ENCODE results near the gene SPAG8.

The SPAG8 gene

DNA sequence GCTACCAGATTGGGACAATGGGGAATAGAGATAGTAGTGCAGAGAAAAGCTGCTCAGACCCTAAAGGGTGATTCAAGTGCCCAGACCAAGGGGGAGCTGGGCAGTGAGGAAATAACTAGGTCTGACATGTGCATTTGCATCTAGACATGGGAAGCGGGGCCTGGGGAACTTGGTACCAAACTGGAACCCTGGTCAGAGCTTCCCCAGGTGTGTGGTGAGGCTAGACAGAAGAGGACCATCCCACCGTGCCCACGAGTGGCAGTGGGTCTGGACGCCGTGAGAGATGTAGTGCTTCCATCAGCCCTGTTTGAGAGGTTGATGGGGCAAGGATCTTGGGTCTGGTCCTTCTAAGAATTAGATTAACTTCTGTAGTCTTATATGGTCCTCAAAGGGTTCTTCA is 24.5 kb upstream of the SPAG8 start:
- DNase-seq, result no peak

DNA sequence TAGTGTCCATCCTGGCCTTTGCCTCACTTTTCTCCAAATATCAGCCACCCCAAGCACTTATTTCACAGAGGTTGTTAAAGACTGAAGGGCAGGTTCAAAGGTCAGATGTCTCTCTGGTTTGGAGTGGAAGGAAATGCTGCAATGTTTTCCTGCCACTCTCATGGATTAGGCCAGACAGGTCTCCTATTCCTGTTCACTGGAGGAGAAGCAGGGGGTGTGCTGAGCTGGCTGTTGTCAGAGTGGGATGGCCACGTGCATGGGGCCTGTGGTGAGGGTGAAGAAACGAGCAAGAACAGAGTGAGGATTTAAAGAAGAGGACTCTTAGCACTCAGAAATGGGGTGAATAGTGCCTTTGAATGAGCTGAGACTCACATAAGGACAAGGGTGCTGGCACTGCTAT is 23.7 kb upstream of the SPAG8 start:
- peak; percentile 38 for DNase-seq

- DNase-seq, result no peak
Observed at GRCh38 chr9:35835216-35835632, 23.2 kb upstream of the SPAG8 start.

GRCh38 chr9:35834260-35835215 is 22.5 kb upstream of the SPAG8 start:
- no peak for DNase-seq

- no peak for DNase-seq
Observed at GRCh38 chr9:35832814-35833213, 20.8 kb upstream of the SPAG8 start.

- DNase-seq, result no peak
Observed at GRCh38 chr9:35831040-35831439, 19.0 kb upstream of the SPAG8 start.

DNA sequence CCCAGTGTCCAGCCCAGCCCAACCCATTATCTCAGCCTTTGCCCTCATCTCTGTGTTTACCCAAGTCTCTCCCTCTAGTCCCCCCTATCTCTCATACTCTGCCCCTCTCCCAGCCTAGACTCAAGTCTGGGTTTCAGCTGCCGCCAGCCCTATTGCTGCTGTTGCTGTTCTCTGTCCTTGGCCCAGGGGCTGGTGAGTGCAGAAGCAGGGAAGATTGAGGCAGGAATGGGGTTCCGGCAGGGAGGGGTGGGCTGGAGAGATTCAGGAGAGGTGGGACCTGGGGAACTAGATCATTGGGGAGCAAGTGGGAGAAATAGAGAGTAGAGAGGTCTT is 17.7 kb upstream of the SPAG8 start:
- peak; percentile 41 for DNase-seq

- DNase-seq, result no peak
Observed at GRCh38 chr9:35829084-35829763, 17.2 kb upstream of the SPAG8 start, which contains the start of gene TMEM8B. Gene TMEM8B, plus strand, starts transcription at chr9:35829228. Its CDS starts 220 bp downstream, at chr9:35829448.

DNA sequence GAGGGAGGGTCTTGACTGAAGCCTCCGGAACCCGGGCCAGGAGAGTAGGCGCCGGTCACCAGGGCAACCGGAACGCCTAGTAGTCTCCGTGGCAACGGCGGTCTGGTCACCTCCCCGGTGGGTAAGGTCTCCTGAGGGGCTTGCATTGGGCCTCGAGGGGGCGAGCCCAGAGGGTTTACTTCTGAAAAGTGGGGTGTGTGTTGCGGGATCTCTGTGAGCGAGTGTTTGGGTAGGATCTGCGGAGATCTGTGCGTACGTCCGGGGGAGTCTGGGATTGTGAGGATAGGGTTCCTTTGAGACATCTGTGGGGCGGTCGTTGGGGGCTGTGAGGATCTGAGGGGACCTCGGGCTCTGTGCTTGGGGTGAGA is 16.6 kb upstream of the SPAG8 start, which contains the start of gene FAM221B:
FAM221B (minus strand) TSS at position 17 of the 368 bp plus-strand sequence. CDS start 2,571 bp downstream, outside the sequence.
- peak; percentile 90 for DNase-seq

DNA sequence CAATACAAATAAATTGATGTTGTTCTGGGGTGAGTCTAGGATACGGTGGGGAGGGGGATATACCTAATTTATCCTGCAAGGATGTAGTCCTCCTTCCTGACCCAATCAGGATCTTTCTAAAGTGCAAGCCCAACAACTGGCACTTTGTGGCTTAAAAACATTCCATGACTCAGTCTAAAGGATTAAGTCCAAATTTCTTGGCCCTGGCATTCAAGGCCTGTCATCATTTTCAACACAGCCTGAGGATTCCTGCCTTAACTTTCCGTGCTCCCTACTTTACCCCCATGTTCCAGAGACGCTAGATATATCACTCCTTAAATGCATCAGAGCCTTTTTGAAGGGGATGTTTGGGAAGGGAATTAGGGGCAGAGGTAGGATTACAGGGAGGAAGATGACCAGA is 15.4 kb upstream of the SPAG8 start:
- DNase-seq, result no peak

GRCh38 chr9:35826071-35826701 is 14.1 kb upstream of the SPAG8 start:
- peak; percentile 58 for DNase-seq

- no peak for DNase-seq
Observed at GRCh38 chr9:35822926-35823325, 10.9 kb upstream of the SPAG8 start.

- no peak for DNase-seq
Observed at GRCh38 chr9:35820076-35820475, 8.0 kb upstream of the SPAG8 start.

GRCh38 chr9:35818341-35818740 is 6.3 kb upstream of the SPAG8 start:
- DNase-seq, result no peak

- DNase-seq, result no peak
Observed at GRCh38 chr9:35816708-35817107, 4.6 kb upstream of the SPAG8 start.

- peak; percentile 98 for DNase-seq
Observed at GRCh38 chr9:35814841-35815543, 2.9 kb upstream of the SPAG8 start, which contains the start of gene HINT2. Gene HINT2, minus strand, starts transcription at chr9:35815042. Its CDS starts 63 bp downstream, at chr9:35814979.

DNA sequence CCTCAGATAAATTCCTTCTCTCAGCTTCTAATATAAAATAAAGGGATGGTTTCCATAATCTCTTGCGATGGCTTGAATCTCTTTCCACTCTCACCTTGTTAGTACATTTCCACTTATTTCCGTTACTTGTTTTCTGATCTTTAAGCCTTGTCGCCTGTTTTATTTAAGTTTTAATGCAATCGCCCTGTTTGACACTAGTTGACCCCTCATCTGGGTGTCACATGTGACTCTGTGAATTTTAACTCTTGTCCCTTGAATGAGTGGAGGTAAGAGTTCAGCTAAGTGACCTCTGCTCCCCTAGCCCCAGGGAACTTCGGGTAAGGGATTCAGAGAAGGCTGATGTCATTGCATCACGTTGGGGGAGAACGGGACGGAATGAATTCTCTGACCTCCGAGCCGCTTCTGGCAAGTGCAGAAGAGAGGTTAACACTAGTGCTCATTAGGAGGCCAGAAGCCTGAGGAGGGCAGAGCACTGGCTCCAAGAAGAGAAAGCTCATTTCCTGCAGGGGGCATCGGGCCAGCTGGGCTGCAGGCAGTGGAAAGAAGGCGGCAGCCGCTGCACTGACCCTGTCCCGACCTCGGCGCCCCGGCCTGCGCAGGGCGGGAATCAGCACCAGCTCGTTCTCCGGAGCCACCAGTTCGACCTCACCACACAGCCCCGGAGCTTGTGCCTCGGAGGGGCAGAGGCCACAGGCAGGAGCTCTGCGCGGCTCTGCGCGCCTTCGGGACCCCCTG is 2.2 kb upstream of the SPAG8 start:
- DNase-seq, result peak; percentile 90

DNA sequence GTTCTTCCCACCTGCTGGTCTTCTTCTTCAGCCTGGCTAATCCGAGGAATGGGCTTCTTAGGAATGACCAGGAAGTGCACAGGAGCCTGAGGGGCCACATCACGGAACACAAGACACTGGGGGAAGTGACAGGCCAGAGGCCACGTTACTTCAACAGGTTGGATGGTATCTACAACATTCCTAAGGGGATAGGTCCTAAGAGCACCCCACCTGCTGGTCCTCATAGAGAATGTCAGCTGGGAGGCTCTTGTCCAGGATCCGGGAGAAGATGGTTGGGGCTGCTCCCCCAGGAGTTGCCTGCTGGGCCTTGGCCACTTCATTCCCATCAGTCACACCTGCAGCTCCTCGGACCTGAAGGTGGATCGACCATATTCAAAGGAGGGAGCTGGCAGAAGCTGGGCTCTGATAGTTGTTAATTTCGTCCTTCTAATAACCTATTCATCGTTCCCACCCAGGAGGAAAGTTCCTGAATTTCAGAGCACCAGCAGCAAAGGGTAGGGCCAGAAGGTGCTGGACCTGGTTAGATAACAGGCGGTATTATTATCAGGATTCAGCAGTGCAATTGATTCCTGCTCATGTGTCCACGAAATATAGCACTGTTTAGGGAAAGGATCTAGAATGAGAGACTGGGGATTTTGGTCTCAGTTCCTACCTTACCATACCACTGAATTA is 1.5 kb upstream of the SPAG8 start:
- no peak for DNase-seq

DNA sequence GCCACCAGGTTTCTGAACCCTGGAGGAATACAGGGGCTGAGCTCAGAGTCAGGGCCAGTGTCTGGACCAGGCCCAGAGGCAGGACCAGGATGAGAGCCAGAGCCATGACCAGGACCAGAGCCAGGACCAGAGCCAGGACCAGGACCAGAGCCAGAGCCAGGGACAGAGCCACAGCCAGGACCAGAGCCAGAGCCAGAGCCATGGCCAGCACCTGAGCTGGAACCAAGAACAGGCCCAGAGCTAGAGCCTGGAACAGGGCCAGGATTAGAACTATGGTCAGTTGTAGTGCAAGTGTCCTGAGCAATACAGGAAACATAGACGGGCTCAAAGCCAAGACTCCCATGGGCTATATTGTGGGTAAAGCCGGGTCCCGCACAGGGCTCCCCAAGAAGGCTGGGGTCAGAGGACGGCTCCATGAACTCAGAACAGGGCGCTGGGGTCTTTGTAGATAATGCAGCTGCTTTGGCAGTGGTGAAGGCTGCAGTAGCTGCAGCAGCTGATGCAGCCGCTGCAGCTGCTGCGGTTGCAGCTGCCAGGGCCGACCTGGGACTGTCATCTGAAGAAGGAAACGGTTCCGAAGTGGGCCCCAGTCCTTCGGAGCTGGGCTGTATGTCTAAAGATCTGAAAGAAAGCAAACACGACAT is 559 bp downstream of the SPAG8 start:
- no peak for DNase-seq

- DNase-seq, result no peak
Observed at GRCh38 chr9:35810122-35810521, 1.9 kb downstream of the SPAG8 start.

- DNase-seq, result no peak
Observed at GRCh38 chr9:35808433-35808832, 3.6 kb downstream of the SPAG8 start.
